ENCODE results near the gene CENPS.

CENPS gene

GRCh38 chr1:10475510-10475909, 45.3 kb downstream of the CENPS start:
- Histone ChIP-seq H3K4me2 (ENCODE audit: low read length) (peak overlapping the region; percentile 75), H3K9me3 (ENCODE audit: control insufficient read depth, low read length) (no peaks in the 10 kb centered on the region), H3K79me2 (peaks cover 2% of the 10 kb centered on the region), H3K27ac (peak overlapping the region; percentile 27), H3K4me1 (no peaks in the 10 kb centered on the region), H3K9ac (no peak overlapping the region), H2AFZ (peak overlapping the region; percentile 52), H3K27me3 (ENCODE audit: control insufficient read depth, insufficient read depth, low read length) (no peaks in the 10 kb centered on the region), H3K36me3 (ENCODE audit: control insufficient read depth, insufficient read depth, low read length) (no peaks in the 10 kb centered on the region), H3K4me3 (ENCODE audit: low read depth, low read length) (peak overlapping the region; percentile 89)
- TF ChIP-seq CTCF (IDR thresholded peaks at IDR 0.05), result no peak

- H3K4me1 ChIP-seq, result no peaks in the 10 kb centered on the region
- no peak overlapping the region for H2AFZ ChIP-seq
- no peak overlapping the region for H3K9ac ChIP-seq
- H3K9me3 ChIP-seq (ENCODE audit: control insufficient read depth, low read length), result no peaks in the 10 kb centered on the region
- H3K27ac ChIP-seq, result no peak overlapping the region
- no peak for TF ChIP-seq CTCF (IDR thresholded peaks at IDR 0.05)
- H3K27me3 ChIP-seq (ENCODE audit: control insufficient read depth, insufficient read depth, low read length), result no peaks in the 10 kb centered on the region
- H3K36me3 ChIP-seq (ENCODE audit: control insufficient read depth, insufficient read depth, low read length), result no peaks in the 10 kb centered on the region
- H3K79me2 ChIP-seq, result peaks cover 2% of the 10 kb centered on the region
- no peak overlapping the region for H3K4me3 ChIP-seq (ENCODE audit: low read depth, low read length)
- no peak overlapping the region for H3K4me2 ChIP-seq (ENCODE audit: low read length)
These were observed 49.1 kb downstream of the CENPS start for GRCh38 chr1:10479296-10479695.

- no peak for TF ChIP-seq CTCF (IDR thresholded peaks at IDR 0.05)
- no peak overlapping the region for H3K27ac ChIP-seq
- no peak overlapping the region for H2AFZ ChIP-seq
- H3K27me3 ChIP-seq (ENCODE audit: control insufficient read depth, insufficient read depth, low read length), result no peaks in the 10 kb centered on the region
- H3K4me2 ChIP-seq (ENCODE audit: low read length), result no peak overlapping the region
- no peaks in the 10 kb centered on the region for H3K36me3 ChIP-seq (ENCODE audit: control insufficient read depth, insufficient read depth, low read length)
- no peaks in the 10 kb centered on the region for H3K4me1 ChIP-seq
- H3K4me3 ChIP-seq (ENCODE audit: low read depth, low read length), result no peak overlapping the region
- no peaks in the 10 kb centered on the region for H3K9me3 ChIP-seq (ENCODE audit: control insufficient read depth, low read length)
- H3K79me2 ChIP-seq, result peaks cover 2% of the 10 kb centered on the region
- no peak overlapping the region for H3K9ac ChIP-seq
These were observed 50.4 kb downstream of the CENPS start for GRCh38 chr1:10480614-10481013.

GRCh38 chr1:10484521-10484920, 54.3 kb downstream of the CENPS start:
- Histone ChIP-seq H3K4me2 (ENCODE audit: low read length) (no peak overlapping the region), H3K27ac (no peak overlapping the region), H3K9ac (no peak overlapping the region), H3K27me3 (ENCODE audit: control insufficient read depth, insufficient read depth, low read length) (no peaks in the 10 kb centered on the region), H3K79me2 (peaks cover 2% of the 10 kb centered on the region), H3K4me1 (no peaks in the 10 kb centered on the region), H3K36me3 (ENCODE audit: control insufficient read depth, insufficient read depth, low read length) (no peaks in the 10 kb centered on the region), H2AFZ (no peak overlapping the region), H3K9me3 (ENCODE audit: control insufficient read depth, low read length) (no peaks in the 10 kb centered on the region), H3K4me3 (ENCODE audit: low read depth, low read length) (no peak overlapping the region)
- no peak for TF ChIP-seq CTCF (IDR thresholded peaks at IDR 0.05)

- no peak overlapping the region for H3K9ac ChIP-seq
These were observed 59.2 kb downstream of the CENPS start for GRCh38 chr1:10489291-10490055.

More at GRCh38 chr1:10489291-10490055, 59.2 kb downstream of the CENPS start:
- Histone ChIP-seq H3K4me1 (no peaks in the 10 kb centered on the region), H3K27me3 (ENCODE audit: control insufficient read depth, insufficient read depth, low read length) (no peaks in the 10 kb centered on the region), H3K27ac (no peak overlapping the region), H3K9me3 (ENCODE audit: control insufficient read depth, low read length) (no peaks in the 10 kb centered on the region), H3K4me2 (ENCODE audit: low read length) (no peak overlapping the region), H3K79me2 (peaks cover 5% of the 10 kb centered on the region), H3K36me3 (ENCODE audit: control insufficient read depth, insufficient read depth, low read length) (no peaks in the 10 kb centered on the region), H3K4me3 (ENCODE audit: low read depth, low read length) (no peak overlapping the region), H2AFZ (no peak overlapping the region)
- TF ChIP-seq CTCF (IDR thresholded peaks at IDR 0.05), result no peak

Measured in parathyroid adenoma (tissue), 2 donors.